ENCODE data around the gene CHMP1A. TPM values are rescaled to one million over a fixed set of nuclear protein-coding genes. Genes with fewer than 3 reads are reported as not detected.

CHMP1A gene
- total RNA-seq, 1 experiment from 2014 or later = 59.7 TPM

GRCh38 chr16:89607937-89608740, 49.4 kb downstream of the CHMP1A start:
- BruUV-seq (replicated peaks) = no TSS peak
- no peak for DNase-seq (ENCODE audit: unreplicated experiment)
- Mint-ChIP-seq H3K27ac (ENCODE audit: low read depth, unreplicated experiment) (no peak overlapping the region), H3K4me1 (ENCODE audit: insufficient read depth, unreplicated experiment) (peaks cover under 1% of the 10 kb centered on the region), H3K9me3 (ENCODE audit: unreplicated experiment) (no peaks in the 10 kb centered on the region), H3K4me3 (ENCODE audit: unreplicated experiment) (no peak overlapping the region), H3K27me3 (ENCODE audit: insufficient read depth, unreplicated experiment) (no peaks in the 10 kb centered on the region), H3K36me3 (ENCODE audit: insufficient read depth, unreplicated experiment) (no peaks in the 10 kb centered on the region)
- no peak for TF ChIP-seq CTCF (IDR thresholded peaks at IDR 0.05; ENCODE audit: unreplicated experiment)
- intact Hi-C loops (cut with micrococcal nuclease) = no loop called here
- CTCF ChIA-PET = no interaction called here
- POLR2A ChIA-PET = interaction anchor here (0.6 kb wide), 1 partner anchor 1561 kb away, joined by 5 read pairs; no protein-coding TSS in a partner anchor

DNA sequence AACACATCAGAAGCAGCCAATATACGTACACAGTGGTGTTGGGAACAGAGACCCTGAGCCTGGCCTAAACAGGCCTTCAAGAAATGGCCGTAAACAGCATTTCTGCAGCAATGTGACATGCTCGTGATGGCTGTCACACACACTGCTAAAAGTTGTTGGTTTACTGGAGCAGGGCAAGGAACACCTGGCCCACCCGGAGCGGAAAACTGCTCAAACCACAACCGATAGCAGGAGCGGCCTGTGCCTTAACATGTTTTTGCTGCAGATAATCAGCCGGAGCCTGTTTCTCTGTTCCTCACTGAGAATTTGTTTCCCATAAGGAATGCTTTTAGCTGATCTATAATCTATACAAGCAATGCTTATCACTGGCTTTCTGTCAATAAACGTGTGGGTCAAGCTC, 50.1 kb downstream of the CHMP1A start:
- Mint-ChIP-seq H3K36me3 (ENCODE audit: insufficient read depth, unreplicated experiment) (no peaks in the 10 kb centered on the region), H3K4me3 (ENCODE audit: unreplicated experiment) (no peak overlapping the region), H3K27ac (ENCODE audit: low read depth, unreplicated experiment) (no peak overlapping the region), H3K4me1 (ENCODE audit: insufficient read depth, unreplicated experiment) (peaks cover 7% of the 10 kb centered on the region), H3K9me3 (ENCODE audit: unreplicated experiment) (no peaks in the 10 kb centered on the region), H3K27me3 (ENCODE audit: insufficient read depth, unreplicated experiment) (no peaks in the 10 kb centered on the region)
- ChIA-PET CTCF (interaction anchor here (0.6 kb wide), 1 partner anchor 477 kb away, joined by 3 read pairs; no protein-coding TSS in a partner anchor), POLR2A (no interaction called here)
- no TSS peak for BruUV-seq (replicated peaks)
- no peak for TF ChIP-seq CTCF (IDR thresholded peaks at IDR 0.05; ENCODE audit: unreplicated experiment)
- intact Hi-C loops (cut with micrococcal nuclease) = no loop called here
- DNase-seq (ENCODE audit: unreplicated experiment) = no peak

DNA sequence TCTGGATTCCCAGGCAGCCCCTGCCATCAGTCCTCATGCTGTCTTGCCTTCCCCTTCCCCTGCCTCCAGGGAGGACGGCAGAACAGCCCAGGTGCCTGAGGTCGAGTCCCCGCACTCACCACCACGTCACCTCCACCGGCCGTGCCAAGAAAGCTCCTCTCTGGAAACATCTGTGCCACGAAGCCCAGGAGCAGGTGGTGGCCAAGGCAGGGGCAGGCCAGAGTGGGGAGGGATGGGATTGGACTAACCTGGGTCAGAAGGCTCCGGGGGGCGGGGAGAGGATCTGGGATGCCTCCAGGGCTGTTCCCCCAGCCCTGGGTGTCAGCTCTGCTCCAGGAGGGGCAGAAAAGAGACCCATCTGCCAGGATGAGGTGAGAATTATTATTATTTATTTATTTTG, 51.5 kb downstream of the CHMP1A start:
- Mint-ChIP-seq H3K9me3 (ENCODE audit: unreplicated experiment) (no peaks in the 10 kb centered on the region), H3K4me1 (ENCODE audit: insufficient read depth, unreplicated experiment) (peaks cover 14% of the 10 kb centered on the region), H3K27ac (ENCODE audit: low read depth, unreplicated experiment) (no peak overlapping the region), H3K4me3 (ENCODE audit: unreplicated experiment) (no peak overlapping the region), H3K36me3 (ENCODE audit: insufficient read depth, unreplicated experiment) (no peaks in the 10 kb centered on the region), H3K27me3 (ENCODE audit: insufficient read depth, unreplicated experiment) (no peaks in the 10 kb centered on the region)
- no TSS peak for BruUV-seq (replicated peaks)
- no peak for TF ChIP-seq CTCF (IDR thresholded peaks at IDR 0.05; ENCODE audit: unreplicated experiment)
- no peak for DNase-seq (ENCODE audit: unreplicated experiment)
- CTCF ChIA-PET = interaction anchor here (1.2 kb wide), 1 partner anchor 9 kb away, joined by 6 read pairs; no protein-coding TSS in a partner anchor
- intact Hi-C loops (cut with micrococcal nuclease) = no loop called here
- POLR2A ChIA-PET = no interaction called here

DNA sequence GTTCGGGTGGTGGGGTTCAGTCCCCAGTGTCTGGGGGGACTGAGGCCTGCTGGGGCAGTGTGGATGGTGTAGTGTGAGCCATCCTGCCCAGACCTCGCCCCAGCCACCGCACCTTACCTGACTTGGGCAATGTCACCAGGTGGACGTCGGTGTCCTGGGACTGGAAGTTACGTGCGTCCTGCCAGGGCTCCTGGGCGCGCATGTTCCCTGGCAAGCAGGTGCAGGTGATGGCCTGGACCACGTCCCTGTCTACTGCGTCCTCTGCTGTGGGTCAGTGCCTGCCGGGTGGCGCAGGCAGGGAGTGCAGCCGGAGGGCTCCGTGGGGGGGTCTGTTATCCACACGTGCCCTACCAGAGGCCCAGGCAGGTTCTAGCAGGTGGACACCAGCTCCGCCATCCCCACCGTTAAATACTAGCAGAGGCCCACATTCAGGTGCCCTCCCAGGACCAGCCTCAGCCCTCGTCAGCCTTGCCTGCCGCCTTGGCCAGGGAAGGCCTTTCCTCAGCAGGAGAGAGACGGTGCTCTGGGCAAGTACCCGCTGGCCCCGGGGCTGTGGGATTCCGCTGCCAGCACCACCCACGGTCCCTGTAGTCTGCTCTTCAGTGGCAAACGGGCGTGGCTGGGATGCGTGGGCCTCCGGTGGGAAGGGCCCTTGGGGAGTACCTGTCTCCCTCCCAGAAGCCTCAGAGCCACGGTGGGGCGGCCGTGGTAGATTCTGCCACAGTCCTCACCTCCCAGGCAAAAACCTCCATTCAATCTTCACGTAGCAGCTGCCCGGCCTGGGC, 52.1 kb downstream of the CHMP1A start:
- intact Hi-C loops (cut with micrococcal nuclease) = no loop called here
- Mint-ChIP-seq H3K4me3 (ENCODE audit: unreplicated experiment) (no peak overlapping the region), H3K4me1 (ENCODE audit: insufficient read depth, unreplicated experiment) (peaks cover 14% of the 10 kb centered on the region), H3K27ac (ENCODE audit: low read depth, unreplicated experiment) (no peak overlapping the region), H3K9me3 (ENCODE audit: unreplicated experiment) (no peaks in the 10 kb centered on the region), H3K27me3 (ENCODE audit: insufficient read depth, unreplicated experiment) (no peaks in the 10 kb centered on the region), H3K36me3 (ENCODE audit: insufficient read depth, unreplicated experiment) (no peaks in the 10 kb centered on the region)
- CTCF ChIA-PET = interaction anchor here (0.7 to 1.2 kb wide), 2 partner anchors 10 to 81 kb away, joined by 3 to 6 read pairs; partner anchors contain the start of gene CDK10
- POLR2A ChIA-PET = no interaction called here
- no TSS peak for BruUV-seq (replicated peaks)
- TF ChIP-seq CTCF (IDR thresholded peaks at IDR 0.05; ENCODE audit: unreplicated experiment) = no peak
- no peak for DNase-seq (ENCODE audit: unreplicated experiment)

Data from MCF 10A (cell line).